Choroid plexus epithelial cell (primary cell): ENCODE results near the gene SGPP2.

Source experiments
- DNase-seq: peaks from one replicate; pipeline ENCODE4 v3.0.0-alpha.2; 2010; ENCODE audit warnings: low read depth
- H3K4me3 ChIP-seq: 2 replicates; pipeline ENCODE4 v1.5.1; 2011; ENCODE audit warnings: low read depth, mild to moderate bottlenecking, control low read depth, low read length, moderate library complexity
- CTCF ChIP-seq: conservative IDR thresholded peaks from 2 replicates; pipeline ENCODE4 v1.5.1; 2011; ENCODE audit warnings: low read depth, mild to moderate bottlenecking, control low read depth, inconsistent platforms, low read length, moderate library complexity

SGPP2 gene

GRCh38 chr2:222436040-222436413, 11.7 kb downstream of the SGPP2 start:
- DNase-seq, result no peak
- TF ChIP-seq CTCF, result no peak
- H3K4me3 ChIP-seq, result no peak overlapping the region

GRCh38 chr2:222439692-222440091, 15.3 kb downstream of the SGPP2 start:
- no peak for TF ChIP-seq CTCF
- H3K4me3 ChIP-seq, result no peak overlapping the region
- DNase-seq, result no peak

GRCh38 chr2:222440673-222441422, 16.5 kb downstream of the SGPP2 start:
- no peak for TF ChIP-seq CTCF
- peak; percentile 65 for DNase-seq
- H3K4me3 ChIP-seq, result no peak overlapping the region

GRCh38 chr2:222442665-222443064, 18.3 kb downstream of the SGPP2 start:
- no peak overlapping the region for H3K4me3 ChIP-seq
- DNase-seq, result no peak
- no peak for TF ChIP-seq CTCF

- no peak for TF ChIP-seq CTCF
- no peak overlapping the region for H3K4me3 ChIP-seq
- no peak for DNase-seq
Measured at GRCh38 chr2:222445227-222445626, 20.9 kb downstream of the SGPP2 start.

GRCh38 chr2:222447131-222447530, 22.8 kb downstream of the SGPP2 start:
- H3K4me3 ChIP-seq, result no peak overlapping the region
- TF ChIP-seq CTCF, result no peak
- no peak for DNase-seq

GRCh38 chr2:222448748-222449181, 24.4 kb downstream of the SGPP2 start:
- H3K4me3 ChIP-seq, result no peak overlapping the region
- DNase-seq, result peak; percentile 45

More at GRCh38 chr2:222448748-222449181, 24.4 kb downstream of the SGPP2 start:
- no peak for TF ChIP-seq CTCF
